Liver (tissue), 9 donors: ENCODE data around the gene CTNNA2. TPM values are rescaled to one million over a fixed set of nuclear protein-coding genes. Genes with fewer than 3 reads are reported as not detected.
"Not testable (repeated sequence)": the region's sequence is repeated elsewhere in the genome, so short reads cannot be mapped to it uniquely, and the experiment has no call there.

Experiments used
- DNase-seq: peaks from one replicate; pipeline ENCODE4 v3.0.0-alpha.2; 2017; ENCODE audit warnings: low spot score
- H3K27ac ChIP-seq, 2 donors: one replicate each; pipeline ENCODE4 v1.7.0; 2013; ENCODE audit warnings: inconsistent platforms in 2 of 2, low read length in 2 of 2, control low read depth in 1 of 2, low read depth in 1 of 2, mild to moderate bottlenecking in 1 of 2
- H3K27me3 ChIP-seq, 4 donors: one replicate each; pipeline versions ENCODE4 v1.6.1 to v1.7.0; 2013; ENCODE audit warnings: low read length in 3 of 4, inconsistent platforms in 1 of 4, mild to moderate bottlenecking in 1 of 4, moderate library complexity in 1 of 4; ENCODE audit not compliant: control insufficient read depth in 4 of 4, insufficient read depth in 4 of 4
- H3K36me3 ChIP-seq, 4 donors: one replicate each; pipeline versions ENCODE4 v1.6.1 to v1.7.0; 2013; ENCODE audit warnings: low read length in 3 of 4, mild to moderate bottlenecking in 3 of 4, low read depth in 1 of 4, moderate library complexity in 1 of 4; ENCODE audit not compliant: control insufficient read depth in 4 of 4, insufficient read depth in 3 of 4
- H3K4me1 ChIP-seq, 4 donors: one replicate each; pipeline versions ENCODE4 v1.6.1 to v1.7.0; 2013; ENCODE audit warnings: low read length in 3 of 4, mild to moderate bottlenecking in 3 of 4, moderate library complexity in 1 of 4; ENCODE audit not compliant: control insufficient read depth in 4 of 4, insufficient read depth in 4 of 4
- H3K4me3 ChIP-seq, 3 donors: one replicate each; pipeline versions ENCODE4 v1.6.1 to v1.7.0; 2013; ENCODE audit warnings: low read length in 3 of 3, control low read depth in 1 of 3, low read depth in 1 of 3, mild to moderate bottlenecking in 1 of 3
- H3K9ac ChIP-seq, 2 donors: one replicate each; pipeline ENCODE4 v1.7.0; 2013; ENCODE audit warnings: low read length in 2 of 2, mild to moderate bottlenecking in 2 of 2, moderate library complexity in 2 of 2, control low read depth in 1 of 2, low read depth in 1 of 2
- H3K9me3 ChIP-seq, 4 donors: one replicate each; pipeline versions ENCODE4 v1.6.1 to v1.7.0; 2013; ENCODE audit warnings: low read length in 3 of 4; ENCODE audit not compliant: control insufficient read depth in 4 of 4
- ATF3 ChIP-seq: IDR thresholded peaks from 2 replicates; pipeline ENCODE4 v1.6.1; 2016; ENCODE audit warnings: antibody characterized with exemption
- CTCF ChIP-seq: fragments of 150-350 bp; IDR thresholded peaks from 2 replicates; pipeline ENCODE4 v1.5.1; 2017; ENCODE audit warnings: improper control_type of control experiment, low read depth, low read length; ENCODE audit not compliant: missing input control
- EGR1 ChIP-seq, 2 donors: IDR thresholded peaks; 2 replicates each; pipeline ENCODE4 v1.6.1; 2016 to 2018; ENCODE audit warnings: antibody characterized with exemption in 2 of 2, low read depth in 2 of 2
- FOXA1 ChIP-seq: IDR thresholded peaks from 2 replicates; pipeline ENCODE4 v1.6.1; 2016; ENCODE audit warnings: antibody characterized with exemption
- FOXA2 ChIP-seq: IDR thresholded peaks from 2 replicates; pipeline ENCODE4 v1.6.1; 2016; ENCODE audit warnings: antibody characterized with exemption
- GABPA ChIP-seq, 2 donors: IDR thresholded peaks in 1 of 2; conservative IDR thresholded peaks in 1 of 2; 2 replicates each; pipeline ENCODE4 v1.6.1; 2016; ENCODE audit warnings: antibody characterized with exemption in 2 of 2, mild to moderate bottlenecking in 1 of 2, moderate library complexity in 1 of 2
- HNF4A ChIP-seq, 2 donors: conservative IDR thresholded peaks; 2 replicates each; pipeline ENCODE4 v1.6.1; 2016; ENCODE audit warnings: antibody characterized with exemption in 2 of 2, mild to moderate bottlenecking in 2 of 2
- HNF4G ChIP-seq: IDR thresholded peaks from 2 replicates; pipeline ENCODE4 v1.6.1; 2016; ENCODE audit warnings: antibody characterized with exemption
- JUND ChIP-seq, 2 donors: IDR thresholded peaks; 2 replicates each; pipeline ENCODE4 v1.6.1; 2016; ENCODE audit warnings: antibody characterized with exemption in 2 of 2
- NR2F2 ChIP-seq: IDR thresholded peaks from 2 replicates; pipeline ENCODE4 v1.6.1; 2016; ENCODE audit warnings: antibody characterized with exemption
- RAD21 ChIP-seq, 2 donors: IDR thresholded peaks; 2 replicates each; pipeline ENCODE4 v1.6.1; 2016; ENCODE audit warnings: antibody characterized with exemption in 2 of 2, mild to moderate bottlenecking in 2 of 2
- REST ChIP-seq: IDR thresholded peaks from 2 replicates; pipeline ENCODE4 v1.6.1; 2016; ENCODE audit warnings: antibody characterized with exemption, mild to moderate bottlenecking
- RXRA ChIP-seq, 2 donors: IDR thresholded peaks; 2 replicates each; pipeline ENCODE4 v1.6.1; 2017 to 2018; ENCODE audit warnings: antibody characterized with exemption in 2 of 2, mild to moderate bottlenecking in 1 of 2
- SP1 ChIP-seq: IDR thresholded peaks from 2 replicates; pipeline ENCODE4 v1.6.1; 2018; ENCODE audit warnings: antibody characterized with exemption, mild to moderate bottlenecking
- TAF1 ChIP-seq: conservative IDR thresholded peaks from 2 replicates; pipeline ENCODE4 v1.6.1; 2016; ENCODE audit warnings: antibody characterized with exemption, mild to moderate bottlenecking
- YY1 ChIP-seq: IDR thresholded peaks from 2 replicates; pipeline ENCODE4 v1.6.1; 2016; ENCODE audit warnings: antibody characterized with exemption, mild to moderate bottlenecking
- ZBTB33 ChIP-seq: IDR thresholded peaks from 2 replicates; pipeline ENCODE4 v1.6.1; 2016; ENCODE audit warnings: antibody characterized with exemption
- WGBS: extraction: QIAGEN DNeasy Blood & Tissue Kit; methylation state at CpG from one replicate; pipeline ENCODE4 v1.1.7; 2013; 5-methylcytosine and 5-hydroxymethylcytosine counted together
- polyA plus RNA-seq, 2 donors: library from polyadenylated mRNA; stranded (reverse) in 1 of 2; unstranded in 1 of 2; fragments of 200-250 nt in 1 of 2; fragments of >200 nt in 1 of 2; fragmentation: Nextera tagmentation in 1 of 2; extraction: Ambion mirVana in 1 of 2; gene quantifications; one replicate each; pipeline versions ENCODE4 v1.2.1 to v1.2.3, GENCODE V29; 2013 to 2015
- total RNA-seq, 2 donors: library from RNA; depleted of rRNA; stranded (reverse); fragments of >200 nt; gene quantifications; one replicate each; pipeline ENCODE4 v1.2.3, GENCODE V29; 2014
- TF ChIP-seq, protein P1 (sequence below): IDR thresholded peaks from 2 replicates; pipeline ENCODE4 v1.6.1; 2016; ENCODE audit warnings: antibody characterized with exemption
- donor health status: healthy.
- donor health status: healthy.
- donor health status: healthy.
- donor health status: healthy.
- donor health status: healthy.

CTNNA2 gene
- total and polyA plus RNA-seq, 4 donors, result 0.05 TPM; not detected in 3

GRCh38 chr2:80199504-80199903 is 686.7 kb downstream of the CTNNA2 start:
- no peak overlapping the region for H3K4me3 ChIP-seq
- H3K4me1 ChIP-seq, result no peaks in the 10 kb centered on the region
- DNase-seq, result no peak
- H3K9me3 ChIP-seq, result peaks cover 0 to 1% (median 0%) of the 10 kb centered on the region in 4 donors
- no peak overlapping the region for H3K27ac ChIP-seq
- no peak for TF ChIP-seq ATF3
- TF ChIP-seq SP1, result no peak
- no peak for TF ChIP-seq FOXA1
- no peak for TF ChIP-seq HNF4G
- TF ChIP-seq RAD21 (IDR thresholded peaks at IDR 0.05), result no peak
- no peak for TF ChIP-seq CTCF
- TF ChIP-seq FOXA2, result no peak
- TF ChIP-seq ZBTB33, result no peak
- no peak for TF ChIP-seq REST
- TF ChIP-seq TAF1, result no peak
- no peak for TF ChIP-seq GABPA (IDR thresholded peaks at IDR 0.05 in 1 of 2, conservative IDR thresholded peaks at IDR 0.05 in 1 of 2)
- TF ChIP-seq NR2F2, result no peak
- no peak for TF ChIP-seq YY1
- no peak for TF ChIP-seq HNF4A (conservative IDR thresholded peaks at IDR 0.05)
- no peak for TF ChIP-seq RXRA (IDR thresholded peaks at IDR 0.05)
- no peak for TF ChIP-seq EGR1 (IDR thresholded peaks at IDR 0.05; ENCODE audit: low read depth in 2 of 2)
- TF ChIP-seq, protein P1, sequence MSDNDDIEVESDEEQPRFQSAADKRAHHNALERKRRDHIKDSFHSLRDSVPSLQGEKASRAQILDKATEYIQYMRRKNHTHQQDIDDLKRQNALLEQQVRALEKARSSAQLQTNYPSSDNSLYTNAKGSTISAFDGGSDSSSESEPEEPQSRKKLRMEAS, result no peak
- TF ChIP-seq JUND (IDR thresholded peaks at IDR 0.05), result no peak
- no peak overlapping the region for H3K9ac ChIP-seq
- no peaks in the 10 kb centered on the region for H3K27me3 ChIP-seq
- no peaks in the 10 kb centered on the region for H3K36me3 ChIP-seq

GRCh38 chr2:80203929-80204328 is 691.1 kb downstream of the CTNNA2 start:
- not testable (repeated sequence) for H3K4me3 ChIP-seq, H3K27ac ChIP-seq, H3K9ac ChIP-seq, H3K4me1 ChIP-seq, H3K9me3 ChIP-seq, H3K27me3 ChIP-seq, H3K36me3 ChIP-seq, DNase-seq
- WGBS, result 81% methylated on average over 4 of the region's 4 CpGs
